GM12878 (cell line): Measurements from ENCODE around the gene WDFY4. TPM values are rescaled to one million over a fixed set of nuclear protein-coding genes. Genes with fewer than 3 reads are reported as not detected.

ENCODE experiments used
- ATAC-seq: fragments of 200-7000 bp; cut with Tn5 transposase; 3 replicates; pipeline ENCODE4 v1.9.1; 2020; ENCODE audit warnings: mild to moderate bottlenecking, moderate library complexity
- BruUV-seq: library from RNA; stranded (reverse); fragments of 400-500 nt; replicated peaks from 2 replicates; lab custom pipeline; 2021; lab: Mats Ljungman, UMichigan
- CTCF ChIA-PET: fragments of 300-600 bp; sonication (Branson Sonifier 250); formaldehyde crosslinking; extraction: SDS; loops from one replicate; lab custom pipeline; 2021; ENCODE audit warnings: inconsistent platforms; lab: Yijun Ruan, JAX
- POLR2A ChIA-PET: fragments of 350-600 bp; formaldehyde crosslinking; extraction: SDS; loops from one replicate; lab custom pipeline; 2021; ENCODE audit warnings: inconsistent platforms; lab: Charles Lee
- RAD21 ChIA-PET: fragments of 300-600 bp; sonication (Branson Sonifier 250); formaldehyde crosslinking; loops from one replicate; lab custom pipeline; 2023; ENCODE audit warnings: antibody characterized with exemption; ENCODE audit not compliant: unreplicated experiment; lab: Charles Lee
- SMC1A ChIA-PET: fragments of 300-600 bp; sonication (Branson Sonifier 250); formaldehyde crosslinking; loops from one replicate; lab custom pipeline; 2023; ENCODE audit not compliant: unreplicated experiment, uncharacterized antibody; lab: Charles Lee
- DNase-seq: peaks from one replicate; pipeline ENCODE4 v3.0.0-alpha.2; 2011; ENCODE audit warnings: low read depth, low spot score
- FAIRE-seq: peaks from 3 replicates; lab custom pipeline; 2011; peaks lifted over from hg19 to GRCh38; lab: Jason Lieb, UNC
- H2AFZ ChIP-seq: 2 replicates; pipeline ENCODE4 v1.6.0; 2011; ENCODE audit warnings: low read depth, low read length, control low read depth; ENCODE audit not compliant: control insufficient read depth
- H3K27ac ChIP-seq: 2 replicates; pipeline ENCODE4 v1.5.1; 2011; ENCODE audit warnings: control low read depth; ENCODE audit not compliant: control insufficient read depth, insufficient read depth
- H3K27me3 ChIP-seq, 2 experiments: replicated peaks in 1 of 2; 2 replicates each; pipeline versions ENCODE4 v1.6.0 to v1.6.1; 2011; ENCODE audit warnings: low read length in 1 of 2; ENCODE audit not compliant: control insufficient read depth in 2 of 2, insufficient read depth in 2 of 2
- H3K36me3 ChIP-seq, 2 experiments: 2 replicates each; pipeline ENCODE4 v1.5.1; 2011; ENCODE audit warnings: low read length in 1 of 2; ENCODE audit not compliant: control insufficient read depth in 2 of 2, insufficient read depth in 2 of 2
- H3K4me1 ChIP-seq: 2 replicates; pipeline ENCODE4 v1.6.1; 2011; ENCODE audit warnings: mild to moderate bottlenecking, low read length, moderate library complexity, mixed read lengths; ENCODE audit not compliant: control insufficient read depth, insufficient read depth
- H3K4me2 ChIP-seq: 2 replicates; pipeline ENCODE4 v1.6.0; 2011; ENCODE audit warnings: control low read depth; ENCODE audit not compliant: control insufficient read depth, insufficient read depth
- H3K4me3 ChIP-seq: fragments of 200-600 bp; sonication (generic); 2 replicates; pipeline ENCODE4 v1.5.1; 2016
- H3K79me2 ChIP-seq: 2 replicates; pipeline ENCODE4 v1.6.0; 2011; ENCODE audit warnings: low read length; ENCODE audit not compliant: control insufficient read depth, insufficient read depth
- H3K9ac ChIP-seq: 2 replicates; pipeline ENCODE4 v1.8.0; 2011; ENCODE audit warnings: low read length, control low read depth, mixed read lengths; ENCODE audit not compliant: control insufficient read depth, insufficient read depth
- H3K9me3 ChIP-seq: replicated peaks from 3 replicates; pipeline ENCODE4 v1.5.1; 2011; ENCODE audit warnings: mild to moderate bottlenecking, low read length; ENCODE audit not compliant: control insufficient read depth, insufficient read depth
- H4K20me1 ChIP-seq: 2 replicates; pipeline ENCODE4 v1.6.0; 2011; ENCODE audit not compliant: control insufficient read depth, insufficient read depth
- CREB1 ChIP-seq: IDR thresholded peaks from 2 replicates; pipeline ENCODE4 v1.6.1; 2012; ENCODE audit warnings: low read depth, mild to moderate bottlenecking, inconsistent platforms
- CREM ChIP-seq: IDR thresholded peaks from 2 replicates; pipeline ENCODE4 v1.6.1; 2014; ENCODE audit warnings: antibody characterized with exemption, low read depth
- CUX1 ChIP-seq: IDR thresholded peaks from 2 replicates; pipeline ENCODE4 v1.6.1; 2012; ENCODE audit warnings: improper control_type of control experiment, low read depth, low read length; ENCODE audit not compliant: insufficient replicate concordance
- E4F1 ChIP-seq: fragments of 450-650 bp; IDR thresholded peaks from 2 replicates; pipeline ENCODE4 v1.6.1; 2018; ENCODE audit warnings: borderline replicate concordance, mild to moderate bottlenecking; ENCODE audit not compliant: partially characterized antibody
- JUNB ChIP-seq: IDR thresholded peaks from 2 replicates; pipeline ENCODE4 v1.6.1; 2016; ENCODE audit warnings: antibody characterized with exemption, mild to moderate bottlenecking
- MTA2 ChIP-seq: fragments of 450-650 bp; IDR thresholded peaks from 2 replicates; pipeline ENCODE4 v1.6.1; 2016; ENCODE audit warnings: low read depth, mild to moderate bottlenecking, moderate library complexity
- NFYB ChIP-seq: IDR thresholded peaks from 2 replicates; pipeline ENCODE4 v1.6.1; 2011; ENCODE audit warnings: low read depth, mild to moderate bottlenecking, low read length, improper control_type of control experiment, moderate library complexity; ENCODE audit not compliant: insufficient read depth
- PBX3 ChIP-seq: IDR thresholded peaks from 2 replicates; pipeline ENCODE4 v1.6.1; 2011; ENCODE audit warnings: mild to moderate bottlenecking, low read depth, low read length, moderate library complexity; ENCODE audit not compliant: insufficient replicate concordance
- SMAD1 ChIP-seq: fragments of 450-650 bp; IDR thresholded peaks from 2 replicates; pipeline ENCODE4 v1.6.1; 2018; ENCODE audit warnings: mild to moderate bottlenecking, low read depth; ENCODE audit not compliant: partially characterized antibody
- SREBF2 ChIP-seq: IDR thresholded peaks from 2 replicates; pipeline ENCODE4 v1.6.1; 2012; ENCODE audit warnings: mild to moderate bottlenecking, low read length
- ZBED1 ChIP-seq: IDR thresholded peaks from 2 replicates; pipeline ENCODE4 v1.6.1; 2016; ENCODE audit warnings: borderline replicate concordance
- WGBS: methylation state at CpG from one replicate; pipeline ENCODE4 v1.1.6; 2016; ENCODE audit warnings: low lambda C conversion rate; ENCODE audit not compliant: insufficient replicate concordance, insufficient coverage; ENCODE audit errors: missing lambda C conversion rate; 5-methylcytosine and 5-hydroxymethylcytosine counted together
- in situ Hi-C: fragments of 300-500 bp; cut with MboI; formaldehyde crosslinking; loops from 9 replicates; pipeline ENCODE4 v1.14.3; 2018; ENCODE audit warnings: mixed read lengths
- intact Hi-C: fragments of 100-400 bp; cut with micrococcal nuclease; formaldehyde crosslinking; loops from one replicate; pipeline ENCODE4 v1.14.2; 2022; ENCODE audit not compliant: unreplicated experiment
- polyA plus RNA-seq, 11 experiments: library from polyadenylated mRNA; depleted of rRNA in 4 of 11; unstranded in 6 of 11; stranded (reverse) in 5 of 11; fragments of >200 nt; fragmentation: Nextera tagmentation in 4 of 11; fragmentation: Illumina TruSeq in 1 of 11; extraction: Ambion mirVana in 4 of 11; extraction: Trizol in 1 of 11; gene quantifications; 1 replicate in 1 of 11; 2 replicates in 10 of 11; pipeline versions ENCODE4 v1.2.1 to v1.2.3, GENCODE V29; 2011 to 2016; ENCODE audit warnings: inconsistent platforms in 2 of 11, missing spikeins in 2 of 11, low read depth in 1 of 11
- total RNA-seq, 4 experiments: library from RNA; depleted of rRNA in 3 of 4; stranded (reverse); fragments of >200 nt in 3 of 4; fragmentation: Illumina TruSeq in 1 of 4; extraction: Trizol in 1 of 4; gene quantifications; 2 replicates each; pipeline versions ENCODE4 v1.2.1 to v1.2.3, GENCODE V29; 2013 to 2021

WDFY4 gene
- total and polyA plus RNA-seq, 10 of the 15 experiments (the other 5 are each of a cell fraction or from before 2014, with no cell fraction given): 13.5 to 132 (median 47.3) TPM

GRCh38 chr10:48939790-48940325 lies 255.2 kb downstream of the WDFY4 start, which contains the start of gene LRRC18:
Gene LRRC18 (minus strand): TSS chr10:48939840. CDS start chr10:48914155, 25,685 bp downstream.
- SMC1A ChIA-PET: no interaction called here
- Histone ChIP-seq H3K9me3 (no peaks in the 10 kb centered on the region), H3K79me2 (no peaks in the 10 kb centered on the region), H2AFZ (no peak within 1 kb of the TSS), H4K20me1 (no peaks in the 10 kb centered on the region), H3K4me3 (no peak within 1 kb of the TSS), H3K27ac (no peak within 1 kb of the TSS), H3K36me3 (peaks cover 4 to 9% of the 10 kb centered on the region in 2 experiments; a peak in 3 of 4 replicates), H3K4me2 (no peak within 1 kb of the TSS), H3K27me3 (no peaks in the 10 kb centered on the region), H3K4me1 (no peaks in the 10 kb centered on the region), H3K9ac (no peak within 1 kb of the TSS)
- intact Hi-C loops: no loop called here
- no peak for FAIRE-seq
- BruUV-seq: no TSS peak
- RAD21 ChIA-PET: interaction anchor here (1.3 kb wide), 1 partner anchor 283 kb away, joined by 3 read pairs; no protein-coding TSS in a partner anchor
- ATAC-seq: no peak
- in situ Hi-C loops: no loop called here
- POLR2A ChIA-PET: no interaction called here
- no peak for DNase-seq
- whole genome bisulfite sequencing: 97% methylated on average over 2 of the region's 2 CpGs
- CTCF ChIA-PET: interaction anchor here (2.6 kb wide), 1 partner anchor 283 kb away, joined by 11 read pairs; no protein-coding TSS in a partner anchor
- no peak for TF ChIP-seq CREM
- TF ChIP-seq SREBF2: no peak
- no peak for TF ChIP-seq SMAD1
- no peak for TF ChIP-seq ZBED1
- TF ChIP-seq NFYB: no peak
- no peak for TF ChIP-seq MTA2
- no peak for TF ChIP-seq PBX3
- TF ChIP-seq CREB1: no peak
- no peak for TF ChIP-seq E4F1
- no peak for TF ChIP-seq JUNB
- no peak for TF ChIP-seq CUX1
